GM19438 (cell line): ENCODE measurements around the gene CEP85L.
A peak's percentile ranks its signal among the peaks of the same experiment; 100 is the strongest.

ENCODE experiments used
- ATAC-seq: cut with Tn5 transposase; IDR thresholded peaks from one replicate; pipeline ENCODE4 v1.9.1; 2021; ENCODE audit warnings: low read depth; ENCODE audit not compliant: unreplicated experiment

Gene CEP85L

DNA sequence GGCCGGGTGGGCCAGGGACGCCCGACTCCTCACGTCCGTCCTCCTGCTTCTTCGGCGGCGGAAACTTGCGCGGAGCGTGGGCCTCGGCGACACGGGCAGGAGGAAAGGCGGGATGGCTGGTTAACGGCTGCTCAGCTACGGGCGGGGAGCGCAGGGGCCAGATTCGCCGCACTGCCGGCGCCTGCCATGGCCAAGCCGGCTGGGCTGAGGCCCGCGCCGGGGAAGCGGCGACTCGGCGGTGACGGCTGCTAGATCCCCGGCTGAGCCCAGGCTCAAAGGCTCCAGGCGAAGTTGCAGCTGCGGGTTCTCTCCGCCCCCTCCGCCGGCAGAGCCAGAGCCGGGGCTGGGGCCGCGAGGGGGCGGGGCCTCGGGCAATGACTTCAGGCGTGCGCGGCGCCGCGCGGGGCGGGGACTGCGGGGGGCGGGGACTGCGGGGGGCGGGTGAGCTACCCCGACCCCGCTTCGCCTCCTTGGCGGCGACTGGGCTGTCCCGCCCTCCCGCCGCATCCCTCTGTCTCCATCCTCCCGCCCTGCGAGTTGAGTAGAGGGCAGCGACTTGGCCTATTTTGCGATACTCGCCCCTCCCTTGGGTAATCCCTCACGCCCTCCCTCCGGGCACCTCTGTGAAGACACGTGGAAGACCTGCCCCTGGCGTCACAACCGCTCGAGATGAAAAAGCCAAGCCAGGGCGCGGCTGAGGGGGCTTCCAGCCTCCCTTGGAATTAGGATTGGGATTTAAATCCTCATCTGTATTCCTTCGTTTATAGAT, at the start of gene CEP85L:
Gene CEP85L (minus strand): TSS at position 310 of the 769 bp plus-strand sequence. CDS start 322 bp downstream, outside the sequence.
- ATAC-seq, result peak; percentile 73

DNA sequence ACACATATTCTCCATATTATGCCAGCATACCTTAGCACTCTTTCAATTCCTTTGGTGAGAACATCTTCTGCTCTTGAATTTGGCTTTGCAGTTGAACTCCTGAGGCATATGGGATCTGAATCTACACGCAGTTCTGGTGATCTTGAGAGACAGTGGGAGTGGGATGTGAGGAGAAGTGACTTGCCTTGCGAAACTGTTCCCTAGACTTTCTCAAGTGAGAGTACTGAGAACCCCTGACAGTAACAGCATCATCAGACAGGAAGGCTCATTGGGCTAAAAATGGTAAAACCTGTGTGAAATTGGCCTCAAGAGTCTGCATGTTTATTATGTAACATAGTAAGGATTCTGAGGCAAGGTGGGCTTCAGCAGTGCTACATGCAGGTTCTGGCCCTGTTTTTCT, 49.1 kb upstream of the CEP85L start:
- ATAC-seq, result no peak

GRCh38 chr6:118697554-118697953, 46.2 kb upstream of the CEP85L start:
- ATAC-seq, result no peak

DNA sequence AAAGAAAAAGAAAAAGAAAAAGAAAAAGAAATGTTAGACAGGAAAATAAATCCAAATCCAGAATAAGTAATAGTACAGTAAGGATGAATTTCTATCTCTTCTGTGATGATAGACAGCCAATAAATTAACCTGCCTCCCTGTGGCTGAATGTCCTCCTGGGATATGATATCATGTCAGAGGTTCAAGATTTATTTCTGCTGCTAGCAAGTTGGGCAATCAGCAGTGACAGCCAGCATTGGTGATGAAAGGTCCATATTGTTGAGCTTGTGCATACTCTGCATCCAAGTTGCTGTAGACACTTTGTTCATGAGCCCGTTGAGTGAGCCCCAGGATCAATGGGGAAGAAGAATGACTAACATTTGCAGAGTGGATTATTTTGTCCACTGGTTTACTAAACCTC, 44.9 kb upstream of the CEP85L start:
- no peak for ATAC-seq

DNA sequence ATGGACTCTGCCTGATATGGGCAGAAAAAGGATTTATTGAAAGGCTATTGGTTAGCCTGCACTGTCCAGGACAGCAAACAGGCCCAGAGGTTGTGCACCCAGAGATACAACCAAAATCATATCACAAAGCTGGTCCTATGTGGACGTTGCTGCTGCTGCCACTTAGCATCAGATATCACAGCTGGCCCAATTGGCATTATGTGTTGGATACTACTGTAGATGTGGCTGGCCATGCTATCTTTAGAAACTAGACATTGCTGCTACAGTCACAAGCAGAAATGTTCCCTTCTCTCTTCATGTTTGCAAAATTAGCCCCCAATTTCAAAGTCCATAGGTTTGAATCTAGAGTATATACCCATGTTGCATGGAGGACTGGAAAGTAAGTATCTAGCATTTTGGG, 42.2 kb upstream of the CEP85L start:
- ATAC-seq, result no peak

DNA sequence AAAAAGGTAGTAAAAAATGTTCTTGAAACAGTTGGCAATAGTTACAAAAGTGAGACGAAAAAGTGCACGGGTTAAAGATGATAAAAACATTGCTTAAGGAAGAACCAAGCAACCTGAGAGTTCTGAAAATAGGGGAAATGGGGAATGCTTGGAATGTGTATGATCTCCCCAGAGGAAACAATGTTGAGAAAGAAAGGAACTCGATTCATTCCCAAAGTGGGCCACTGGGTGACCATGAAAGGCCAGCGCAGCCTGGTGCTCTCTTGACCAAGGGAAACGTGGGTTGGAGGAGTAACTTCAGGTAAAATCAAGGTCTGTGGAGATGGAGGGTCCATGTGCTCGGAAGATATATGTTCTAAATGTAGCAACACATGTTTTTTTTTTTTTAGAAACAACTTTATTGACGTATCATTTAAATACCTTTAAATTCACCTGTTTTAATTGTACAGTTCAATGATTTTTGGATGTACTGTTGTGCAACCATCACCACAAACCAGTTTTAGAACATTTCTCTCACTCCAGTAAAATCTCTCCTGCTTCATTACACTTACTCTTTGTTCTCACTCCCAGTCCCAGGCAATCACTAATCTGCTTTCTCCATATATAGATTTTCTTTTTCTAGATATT, 34.5 kb upstream of the CEP85L start:
- ATAC-seq, result no peak

GRCh38 chr6:118683881-118684872, 32.8 kb upstream of the CEP85L start:
- ATAC-seq, result no peak

DNA sequence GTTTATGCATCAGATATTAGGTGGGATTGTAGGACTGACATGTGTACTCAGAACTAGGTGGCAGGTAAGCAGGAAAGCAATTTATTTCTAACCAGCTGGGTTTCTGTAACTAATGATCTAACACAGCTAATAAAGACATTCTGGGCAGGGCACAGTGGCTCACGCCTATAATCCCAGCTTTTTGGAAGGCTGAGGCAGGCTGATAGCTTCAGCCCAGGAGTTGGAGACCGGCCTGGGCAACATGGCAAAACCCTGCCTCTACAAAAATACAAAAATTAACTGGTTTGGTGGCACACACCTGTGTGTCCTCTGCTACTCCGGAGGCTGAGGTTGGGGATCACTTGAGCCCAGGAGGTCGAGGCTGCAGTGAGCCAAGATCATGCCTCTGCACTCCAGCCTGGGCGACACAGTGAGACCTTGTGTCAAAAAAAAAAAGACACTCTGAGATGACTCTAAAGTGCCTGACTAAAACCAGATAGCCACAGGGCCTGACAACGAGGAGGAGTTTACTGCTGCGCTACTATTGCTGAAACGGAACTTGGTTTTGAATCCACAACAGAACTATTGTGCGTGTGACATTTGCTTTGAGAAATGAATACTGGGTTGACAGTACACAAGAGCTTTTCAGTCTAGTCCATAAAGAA, 29.2 kb upstream of the CEP85L start:
- no peak for ATAC-seq

GRCh38 chr6:118679327-118679901, 28.0 kb upstream of the CEP85L start:
- ATAC-seq, result no peak

- ATAC-seq, result no peak
Observed at GRCh38 chr6:118678866-118679265, 27.5 kb upstream of the CEP85L start.

GRCh38 chr6:118677193-118677592, 25.8 kb upstream of the CEP85L start:
- ATAC-seq, result no peak

DNA sequence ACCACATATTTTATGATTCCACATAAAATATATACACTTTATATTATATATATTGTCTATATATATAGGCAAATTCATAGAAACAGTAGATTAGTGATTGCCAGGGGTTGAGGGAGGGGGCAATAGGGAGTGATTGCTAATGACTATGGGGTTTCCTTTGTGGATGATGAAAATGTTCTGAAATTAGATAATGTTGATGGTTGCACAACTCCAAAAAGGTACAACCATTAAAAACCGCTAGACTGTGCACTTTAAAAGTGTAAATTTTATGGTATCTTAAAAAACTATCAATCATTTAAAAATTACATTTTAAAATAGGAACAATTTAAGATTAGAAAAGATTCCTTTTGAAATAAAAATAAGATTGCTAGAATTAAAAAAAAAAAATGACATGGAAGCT, 23.8 kb upstream of the CEP85L start:
- no peak for ATAC-seq

DNA sequence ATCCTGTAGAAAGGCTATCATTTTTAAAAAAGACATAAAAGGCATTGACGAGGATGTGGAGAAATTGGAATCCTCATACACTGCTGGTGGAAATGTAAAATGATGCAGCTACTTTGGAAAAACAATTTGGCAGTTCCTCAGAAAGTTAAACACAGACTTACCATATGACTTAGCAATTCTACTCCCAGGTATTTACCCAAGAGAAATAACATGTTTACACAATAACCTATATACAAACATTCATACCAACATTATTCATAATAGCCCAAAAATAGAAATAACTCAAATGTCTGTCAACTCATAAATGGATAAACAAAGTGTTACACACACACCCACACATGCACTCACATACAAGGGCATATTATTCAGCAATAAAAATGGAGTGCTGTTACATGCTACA, 23.4 kb upstream of the CEP85L start:
- ATAC-seq, result no peak

- ATAC-seq, result no peak
Observed at GRCh38 chr6:118672678-118673077, 21.3 kb upstream of the CEP85L start.

DNA sequence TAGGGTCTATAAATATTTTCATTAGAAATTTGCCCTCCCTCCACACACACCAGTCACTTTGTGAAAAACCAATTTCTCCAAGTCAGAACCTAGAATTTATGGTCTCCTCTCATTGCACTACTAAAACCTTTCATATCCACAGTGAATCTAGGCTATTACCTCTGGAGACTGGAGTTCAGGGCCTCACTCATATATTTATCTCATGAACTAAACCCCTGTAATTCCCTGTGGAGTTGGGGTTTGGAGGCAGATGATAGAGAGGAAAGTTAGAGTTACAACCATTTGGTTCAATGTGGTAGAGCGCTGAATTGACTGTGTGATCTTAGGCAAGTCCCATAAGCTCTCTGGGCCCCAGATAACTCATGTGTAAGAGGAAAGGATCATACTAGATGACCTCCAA, 18.2 kb upstream of the CEP85L start:
- no peak for ATAC-seq

DNA sequence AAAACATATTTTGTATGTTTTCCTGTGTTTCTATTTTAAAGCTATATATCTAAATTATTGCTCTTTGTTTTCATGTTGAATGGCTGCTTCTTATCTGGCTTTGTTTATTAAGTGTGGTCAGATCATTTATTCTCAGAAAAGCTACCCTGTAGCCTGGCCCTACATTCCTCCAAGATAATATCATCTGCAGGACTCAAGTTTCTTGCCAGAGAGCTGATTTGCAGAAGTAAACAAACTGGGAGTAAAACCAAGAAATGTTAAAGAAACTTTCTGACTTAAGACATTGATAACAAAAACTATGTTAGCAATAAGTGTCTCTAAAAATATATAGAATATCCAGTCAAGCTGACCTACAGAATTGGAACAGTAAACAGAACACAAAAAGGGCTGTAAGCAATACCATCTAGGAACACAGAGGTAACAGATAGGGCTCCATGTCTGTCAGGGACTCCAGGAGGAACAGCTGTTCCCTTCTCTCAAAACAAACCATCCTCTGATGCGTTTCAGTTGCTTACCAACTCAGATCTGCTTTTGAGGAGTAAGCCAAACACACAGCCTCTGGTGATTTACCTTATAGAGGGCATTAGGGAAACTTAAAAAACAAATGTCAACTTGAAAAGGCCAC, 17.5 kb upstream of the CEP85L start:
- no peak for ATAC-seq

DNA sequence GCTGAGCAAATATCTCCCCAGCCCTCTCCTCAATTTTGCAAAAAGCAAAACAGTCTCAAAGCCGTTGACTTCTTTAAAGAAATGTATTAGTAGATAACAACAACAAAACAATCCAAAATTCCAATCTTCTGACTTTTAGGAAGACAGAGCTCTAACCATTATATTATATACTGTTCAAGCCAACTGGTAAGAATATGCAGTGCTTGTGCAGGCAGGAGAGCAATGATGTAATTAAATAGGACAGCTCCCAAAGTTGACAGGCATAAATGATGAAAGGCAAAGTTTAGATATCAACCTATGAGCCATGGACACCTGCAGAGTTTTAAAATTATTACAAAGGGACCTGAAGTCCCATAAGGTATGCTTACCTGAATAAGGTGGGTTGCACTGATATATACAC, 16.6 kb upstream of the CEP85L start:
- ATAC-seq, result no peak

DNA sequence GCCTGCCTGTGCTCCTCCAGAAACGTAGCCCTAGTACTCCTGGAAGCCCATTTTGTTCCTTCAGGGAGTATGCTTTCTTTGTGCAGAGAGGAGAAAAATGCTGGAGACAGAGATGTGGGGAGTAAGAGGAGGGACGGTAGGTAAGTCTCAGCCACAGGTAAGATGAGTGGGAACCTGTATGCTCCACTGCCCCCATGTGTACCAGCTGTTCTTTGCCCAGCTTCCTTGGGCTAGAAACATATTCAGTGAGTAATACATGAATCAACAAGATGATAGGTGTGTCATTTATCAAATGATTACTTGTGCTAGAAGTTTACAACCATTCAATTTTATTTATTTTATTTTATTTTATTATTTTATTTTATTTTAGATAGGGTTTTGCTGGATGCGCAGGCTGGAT, 13.6 kb upstream of the CEP85L start:
- ATAC-seq, result peak; percentile 59

GRCh38 chr6:118663993-118664985, 12.9 kb upstream of the CEP85L start:
- peak; percentile 63 for ATAC-seq
